GM10266 (cell line): ENCODE results near the gene PCGF3.
"Not testable (repeated sequence)": the region's sequence is repeated elsewhere in the genome, so short reads cannot be mapped to it uniquely, and the experiment has no call there.

Experiments used
- DNase-seq: peaks from one replicate; pipeline ENCODE4 v3.0.0; 2012; ENCODE audit errors: extremely low spot score
- TF ChIP-seq, protein P1 (sequence below): IDR thresholded peaks from 2 replicates; pipeline ENCODE4 v1.5.1; 2012; ENCODE audit warnings: mild to moderate bottlenecking, low read depth; ENCODE audit not compliant: control insufficient read depth, insufficient read depth; ENCODE audit errors: missing control alignments

PCGF3 gene

DNA sequence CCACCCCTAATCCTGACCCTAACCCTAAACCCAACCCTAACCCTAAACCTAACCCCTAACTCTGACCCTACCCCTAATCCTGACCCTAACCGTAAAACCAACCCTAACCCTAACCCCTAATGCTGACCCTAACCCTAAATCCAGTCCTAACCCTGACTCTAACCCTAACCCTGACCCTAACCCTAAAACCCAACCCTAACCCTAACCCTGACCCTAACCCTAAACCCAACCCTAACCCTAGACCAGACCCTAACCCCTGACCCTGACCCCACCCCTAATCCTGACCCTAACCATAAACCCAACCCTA lies 708 bp upstream of the PCGF3 start:
- TF ChIP-seq, protein P1, sequence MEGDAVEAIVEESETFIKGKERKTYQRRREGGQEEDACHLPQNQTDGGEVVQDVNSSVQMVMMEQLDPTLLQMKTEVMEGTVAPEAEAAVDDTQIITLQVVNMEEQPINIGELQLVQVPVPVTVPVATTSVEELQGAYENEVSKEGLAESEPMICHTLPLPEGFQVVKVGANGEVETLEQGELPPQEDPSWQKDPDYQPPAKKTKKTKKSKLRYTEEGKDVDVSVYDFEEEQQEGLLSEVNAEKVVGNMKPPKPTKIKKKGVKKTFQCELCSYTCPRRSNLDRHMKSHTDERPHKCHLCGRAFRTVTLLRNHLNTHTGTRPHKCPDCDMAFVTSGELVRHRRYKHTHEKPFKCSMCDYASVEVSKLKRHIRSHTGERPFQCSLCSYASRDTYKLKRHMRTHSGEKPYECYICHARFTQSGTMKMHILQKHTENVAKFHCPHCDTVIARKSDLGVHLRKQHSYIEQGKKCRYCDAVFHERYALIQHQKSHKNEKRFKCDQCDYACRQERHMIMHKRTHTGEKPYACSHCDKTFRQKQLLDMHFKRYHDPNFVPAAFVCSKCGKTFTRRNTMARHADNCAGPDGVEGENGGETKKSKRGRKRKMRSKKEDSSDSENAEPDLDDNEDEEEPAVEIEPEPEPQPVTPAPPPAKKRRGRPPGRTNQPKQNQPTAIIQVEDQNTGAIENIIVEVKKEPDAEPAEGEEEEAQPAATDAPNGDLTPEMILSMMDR, result no peak
- no peak for DNase-seq

DNA sequence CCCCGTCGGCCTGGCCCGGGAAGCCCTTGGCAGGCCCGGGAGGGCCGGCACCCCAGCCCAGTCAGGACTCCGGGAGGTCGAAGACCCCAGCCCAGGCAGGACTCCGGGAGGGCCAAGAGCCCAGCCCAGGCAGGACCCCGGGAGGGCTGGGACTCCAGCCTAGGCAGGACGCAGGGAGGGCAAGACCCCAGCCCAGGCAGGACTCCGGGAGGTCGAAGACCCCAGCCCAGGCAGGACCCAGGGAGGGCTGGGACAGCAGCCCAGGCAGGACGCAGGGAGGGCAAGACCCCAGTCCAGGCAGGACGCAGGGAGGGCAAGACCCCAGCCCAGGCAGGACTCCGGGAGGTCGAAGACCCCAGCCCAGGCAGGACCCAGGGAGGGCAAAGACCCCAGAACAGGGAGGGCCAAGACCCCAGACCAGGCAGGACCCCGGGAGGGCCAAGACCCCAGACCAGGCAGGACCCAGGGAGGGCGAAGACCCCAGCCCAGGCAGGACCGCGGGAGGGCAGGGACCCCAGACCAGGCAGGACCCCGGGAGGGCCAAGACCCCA lies 526 bp downstream of the PCGF3 start:
- DNase-seq, result not testable (repeated sequence)

DNA sequence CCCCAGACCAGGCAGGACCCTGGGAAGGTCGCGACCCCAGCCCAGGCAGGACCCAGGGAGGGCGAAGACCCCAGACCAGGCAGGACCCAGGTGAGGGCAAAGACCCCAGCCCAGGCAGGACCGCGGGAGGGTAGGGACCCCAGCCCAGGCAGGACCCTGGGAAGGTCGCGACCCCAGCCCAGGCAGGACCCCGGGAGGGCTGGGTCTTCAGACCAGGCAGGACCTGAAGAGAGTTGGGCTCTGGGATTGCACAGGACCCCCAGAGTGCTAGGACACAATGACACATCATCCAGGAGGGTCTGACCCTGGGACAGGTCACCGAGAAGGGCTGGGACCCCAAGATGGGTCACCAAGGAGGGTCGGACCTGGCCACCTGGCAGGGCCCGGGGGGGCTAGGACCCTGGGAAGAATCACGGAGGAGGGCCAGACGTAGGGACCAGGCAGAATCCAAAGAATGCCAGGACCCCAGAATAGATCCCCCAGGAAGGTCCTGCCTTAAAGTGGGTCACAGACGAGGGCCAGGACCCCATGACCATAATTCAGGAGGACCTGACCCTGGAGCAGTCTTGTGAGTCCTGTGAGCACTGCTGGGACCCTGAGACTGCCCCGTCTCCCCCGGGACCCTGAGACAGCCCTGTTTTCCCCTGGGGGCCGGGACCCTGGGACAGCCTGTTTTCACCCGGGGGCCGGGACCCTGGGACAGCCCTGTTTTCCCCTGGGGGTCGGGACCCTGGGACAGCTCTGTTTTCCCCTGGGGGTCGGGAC lies 1.4 kb downstream of the PCGF3 start:
- TF ChIP-seq, protein P1, result no peak
- no peak for DNase-seq

DNA sequence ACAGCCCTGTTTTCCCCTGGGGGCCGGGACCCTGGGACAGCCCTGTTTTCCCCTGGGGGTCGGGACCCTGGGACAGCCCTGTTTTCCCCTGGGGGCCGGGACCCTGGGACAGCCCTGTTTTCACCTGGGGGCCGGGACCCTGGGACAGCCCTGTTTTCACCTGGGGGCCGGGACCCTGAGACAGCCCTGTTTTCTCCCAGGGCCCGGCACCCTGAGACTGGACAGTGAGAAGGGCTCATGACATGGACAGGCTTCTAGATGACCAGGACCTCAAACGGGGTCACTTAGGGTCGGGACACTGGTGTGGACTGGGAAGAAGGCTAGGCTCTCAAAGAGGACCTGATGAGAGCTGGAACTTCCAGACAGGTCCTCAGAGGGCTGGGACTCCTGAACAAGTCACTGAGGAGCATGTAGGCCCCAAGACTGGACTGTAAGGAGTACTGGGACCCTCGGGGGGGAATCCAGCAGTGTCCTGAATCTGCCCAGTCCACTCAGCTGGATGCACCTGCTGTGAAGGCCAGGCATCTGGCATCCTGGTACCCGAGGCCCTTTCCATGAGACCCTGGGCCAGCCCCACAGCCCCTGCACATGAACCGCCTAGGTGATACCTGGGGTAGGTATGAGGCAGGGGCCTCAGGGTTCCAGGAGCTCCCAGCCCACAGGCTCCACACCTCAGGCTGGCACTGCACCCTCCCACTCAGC lies 2.4 kb downstream of the PCGF3 start:
- TF ChIP-seq, protein P1, result no peak

DNA sequence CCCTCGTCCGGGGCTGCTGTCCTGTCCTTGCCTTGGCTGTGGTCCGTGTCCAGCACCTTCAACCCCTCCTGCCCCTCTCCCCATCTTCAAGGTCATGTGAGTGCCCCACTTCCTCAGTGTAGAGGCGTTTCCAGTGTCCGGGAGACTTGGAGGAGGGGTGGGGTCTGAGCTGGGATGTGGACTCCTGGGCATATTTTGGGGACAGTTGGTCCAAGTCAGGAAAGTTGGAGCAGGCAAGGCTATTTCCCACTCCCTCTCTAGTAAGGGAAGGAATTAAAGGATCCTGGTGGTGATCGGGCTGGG lies 3.0 kb downstream of the PCGF3 start:
- TF ChIP-seq, protein P1, result no peak

More for the DNA sequence above, 2.4 kb downstream of the PCGF3 start:
- DNase-seq, result no peak

DNA sequence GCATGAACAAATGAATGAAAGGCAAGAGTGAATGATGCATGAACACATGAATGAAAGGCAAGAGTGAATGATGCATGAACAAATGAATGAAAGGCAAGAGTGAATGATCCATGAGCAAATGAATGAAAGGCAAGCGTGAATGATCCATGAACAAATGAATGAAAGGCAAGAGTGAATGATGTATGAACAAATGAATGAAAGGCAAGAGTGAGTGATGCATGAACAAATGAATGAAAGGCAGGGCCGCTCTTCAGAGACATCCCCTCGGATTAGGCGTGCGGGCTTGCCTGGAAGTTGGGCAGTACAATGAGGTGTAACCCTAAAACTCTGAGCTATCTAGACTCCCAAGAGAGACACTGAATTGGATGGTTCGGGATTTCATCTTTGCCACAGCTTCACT lies 3.7 kb downstream of the PCGF3 start:
- DNase-seq, result no peak
- TF ChIP-seq, protein P1, result no peak

More for the DNA sequence above, 3.0 kb downstream of the PCGF3 start:
- no peak for DNase-seq

DNA sequence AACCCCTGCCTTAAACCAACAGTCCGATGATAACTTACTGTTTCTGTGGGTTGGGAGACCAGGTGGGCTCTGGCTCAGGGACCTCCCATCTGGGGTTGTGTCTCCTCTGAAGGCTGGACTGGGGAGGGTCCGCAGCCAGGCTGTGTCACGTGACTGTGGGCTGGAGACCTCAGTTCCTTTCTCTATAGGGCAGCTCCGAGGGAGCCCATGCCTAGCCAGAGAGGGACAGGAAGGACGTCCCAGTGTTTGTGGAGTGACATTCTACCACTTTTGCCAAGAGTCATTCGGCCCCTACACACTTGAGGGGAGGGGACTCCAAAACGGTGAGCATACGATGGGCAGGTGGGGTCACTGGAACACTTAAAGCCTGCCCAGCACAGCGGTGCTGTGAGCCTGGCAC lies 4.5 kb downstream of the PCGF3 start:
- TF ChIP-seq, protein P1, result no peak
- DNase-seq, result no peak
